GF-D8 (cell line): ENCODE data around the gene RPRD1B.

ENCODE experiments used
- DNase-seq: peaks from one replicate; lab custom pipeline; 2025; lab: John Stamatoyannopoulos, UW

Gene RPRD1B

DNA sequence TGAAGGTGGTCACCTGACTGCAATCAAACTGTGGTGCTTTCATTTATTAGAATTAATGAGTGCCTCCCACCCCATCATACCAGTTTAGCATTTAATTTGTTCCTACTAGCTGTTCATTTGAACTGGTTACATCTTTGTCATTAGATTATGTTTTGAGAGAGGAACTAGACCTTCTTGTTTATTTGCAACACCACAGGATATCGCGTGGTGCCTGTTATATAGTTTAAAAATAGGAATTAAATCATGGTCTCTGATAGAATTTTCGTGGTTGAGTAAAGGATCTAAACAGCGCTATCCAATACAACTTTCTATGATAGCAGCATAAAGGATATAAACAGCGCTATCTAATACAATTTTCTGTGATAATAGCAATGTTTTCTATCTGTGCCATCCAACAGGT, 2.8 kb downstream of the RPRD1B start:
- DNase-seq: no peak

DNA sequence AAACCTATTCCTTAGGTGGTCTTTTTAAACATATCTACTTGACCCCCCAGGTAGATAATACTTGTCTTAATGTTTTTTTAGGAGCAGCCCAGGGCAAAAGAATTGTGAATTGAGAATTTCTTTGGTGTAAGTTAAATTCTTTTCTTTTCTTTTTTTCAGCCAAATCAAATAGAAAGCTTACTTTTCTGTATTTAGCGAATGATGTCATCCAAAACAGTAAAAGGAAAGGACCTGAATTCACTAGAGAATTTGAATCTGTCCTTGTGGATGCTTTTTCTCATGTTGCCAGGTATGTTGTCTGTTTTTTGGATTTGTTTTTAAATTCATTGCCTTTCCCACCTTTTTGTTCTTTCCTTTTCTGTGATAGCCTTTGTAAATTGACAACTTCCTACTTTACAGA, 6.7 kb downstream of the RPRD1B start:
- DNase-seq: no peak

DNA sequence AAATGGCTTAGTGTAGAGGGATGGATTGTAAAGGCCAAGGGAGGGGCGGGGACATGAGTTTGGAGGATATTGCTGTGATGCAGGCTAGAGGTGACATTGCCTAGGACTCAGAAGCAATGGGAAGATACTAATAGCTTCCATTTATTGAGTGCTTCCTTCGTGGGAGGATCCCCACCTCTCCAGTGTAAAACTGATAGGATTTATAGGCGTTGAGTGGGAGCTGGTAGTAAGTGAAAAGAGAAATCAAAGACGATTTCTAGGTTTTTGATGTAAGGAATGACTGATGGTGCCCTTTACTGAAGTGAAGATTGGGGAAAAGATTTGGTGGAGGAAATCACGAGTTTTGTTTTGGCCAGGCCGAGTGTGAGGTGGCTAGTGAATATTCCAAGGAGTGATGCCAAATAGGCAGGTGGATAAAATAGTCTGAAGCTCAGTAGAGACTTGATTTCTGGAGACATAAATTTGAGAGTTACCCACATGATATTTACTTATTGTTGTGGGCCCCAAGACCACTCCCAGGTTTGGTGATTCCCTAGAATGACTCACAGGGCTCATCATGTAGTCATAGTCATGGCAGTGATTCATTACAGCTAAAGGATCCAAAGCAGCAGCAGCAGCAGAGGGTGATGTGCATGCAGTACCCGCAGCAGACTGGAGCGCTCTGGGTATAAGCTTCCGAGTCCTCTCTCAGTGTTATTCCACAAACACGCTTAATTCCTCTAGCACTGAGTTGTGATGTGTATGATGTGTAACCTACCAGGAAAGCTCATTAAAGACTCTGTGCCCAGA, 10.2 kb downstream of the RPRD1B start:
- no peak for DNase-seq

DNA sequence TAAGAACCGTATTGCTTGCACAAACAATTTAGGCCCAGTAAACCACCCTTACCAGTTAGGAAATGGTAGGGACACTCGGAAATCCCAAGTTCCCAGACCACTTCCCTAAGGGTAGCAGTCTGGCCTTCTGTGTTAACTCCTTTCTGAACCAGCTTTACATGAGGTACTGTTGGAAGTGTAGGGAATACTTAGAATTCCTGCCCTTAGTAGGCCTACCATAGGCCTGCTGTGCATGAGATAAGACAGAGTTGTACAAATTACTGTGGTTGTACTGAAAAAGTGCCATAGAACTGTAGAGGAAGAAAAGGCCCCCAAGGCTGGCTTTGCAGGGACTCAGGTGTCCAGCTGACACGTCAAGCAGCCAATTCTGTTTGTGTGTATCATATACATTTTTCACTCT, 11.1 kb downstream of the RPRD1B start:
- no peak for DNase-seq

DNA sequence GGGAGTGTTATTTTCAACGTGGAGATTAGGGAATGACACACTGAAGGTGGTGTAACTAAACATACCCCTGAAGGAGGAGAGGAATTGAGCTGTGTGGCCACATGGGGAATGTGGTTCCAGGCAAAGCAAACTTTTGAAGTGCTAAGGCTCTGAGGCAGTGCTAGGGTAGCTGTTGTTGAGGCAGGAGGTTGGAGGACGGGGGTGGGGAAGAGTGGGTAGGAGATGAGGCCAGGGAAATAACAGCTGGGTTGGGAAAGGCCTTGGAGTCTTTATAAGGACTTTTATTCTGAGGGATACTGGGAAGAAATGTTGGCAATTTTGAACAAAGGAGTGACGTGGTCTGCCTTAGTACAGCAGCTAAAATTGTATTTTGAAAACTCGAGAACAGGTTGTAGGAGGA, 13.0 kb downstream of the RPRD1B start:
- no peak for DNase-seq

DNA sequence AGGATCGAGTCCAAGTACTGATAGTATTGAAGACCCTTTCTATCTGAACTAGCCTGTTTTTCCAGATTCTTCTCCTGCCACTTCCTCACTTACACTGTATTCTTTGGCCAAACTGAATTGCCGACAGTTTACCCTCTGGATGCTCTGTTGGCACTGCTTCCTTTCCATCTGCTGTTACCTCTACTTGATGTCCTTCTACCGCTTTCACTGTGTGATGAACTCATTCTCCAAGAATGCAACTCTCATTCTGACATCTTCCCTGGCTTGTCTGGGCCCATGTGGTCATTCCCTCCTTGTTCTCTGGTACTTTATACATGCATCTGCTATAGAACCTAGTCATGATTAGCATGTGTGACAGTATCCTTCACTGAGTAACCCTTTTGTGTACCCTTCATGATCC, 16.3 kb downstream of the RPRD1B start:
- DNase-seq: no peak

DNA sequence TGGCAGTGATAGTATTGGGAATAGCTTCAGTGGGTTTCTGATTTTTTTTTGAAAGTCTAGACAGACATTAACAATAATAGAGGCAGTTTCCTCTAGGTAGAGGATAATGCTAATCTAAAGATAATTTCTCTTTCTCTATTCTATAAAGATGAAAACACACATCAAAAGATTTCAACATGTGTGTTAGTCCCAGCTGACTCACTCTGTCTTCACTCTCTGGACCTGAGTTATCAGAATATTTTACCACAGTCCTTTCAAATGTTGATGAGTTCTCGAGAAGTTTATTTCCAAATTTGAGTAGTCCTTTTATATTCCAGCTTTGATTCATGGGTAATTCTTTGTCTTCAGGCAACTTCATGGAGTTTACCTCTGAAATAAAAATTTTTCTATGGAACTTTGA, 17.1 kb downstream of the RPRD1B start:
- DNase-seq: no peak

DNA sequence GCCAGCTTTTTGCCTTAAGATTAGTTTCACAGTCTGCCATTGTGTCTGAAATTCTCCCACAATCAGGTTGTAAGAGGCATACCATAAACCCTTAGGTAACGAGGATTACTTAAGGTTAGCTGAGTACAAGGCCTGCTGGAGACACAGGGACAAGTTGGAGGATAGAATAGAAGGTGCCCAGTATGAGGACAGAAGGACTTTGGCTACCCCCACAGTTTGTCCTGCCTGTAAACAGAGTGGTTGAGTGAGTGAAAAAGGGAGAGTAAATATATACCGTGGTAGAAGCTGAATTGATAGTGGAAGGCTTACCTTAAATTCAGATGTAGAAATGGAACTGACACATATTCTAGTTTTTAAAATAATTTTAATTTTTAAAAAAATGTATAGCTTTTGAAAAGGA, 19.3 kb downstream of the RPRD1B start:
- DNase-seq: no peak

DNA sequence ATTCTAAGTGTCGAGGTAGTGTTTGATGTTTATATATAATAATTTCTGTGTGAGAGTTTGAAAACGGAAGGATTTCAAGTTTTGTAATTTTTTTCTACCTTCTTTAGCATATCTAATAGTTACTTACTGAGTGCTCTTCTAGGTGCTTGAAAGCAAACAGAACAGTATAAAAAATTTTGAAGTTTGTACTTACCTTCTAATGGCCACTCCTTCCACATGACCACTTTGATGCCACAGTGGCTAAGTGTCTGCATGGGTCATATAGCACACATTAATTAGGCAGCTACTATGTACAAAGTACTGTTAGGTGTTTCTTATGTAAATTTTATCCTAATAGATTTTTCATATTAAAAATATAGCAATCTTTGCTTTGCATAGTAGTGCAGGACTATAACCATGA, 21.1 kb downstream of the RPRD1B start:
- DNase-seq: no peak

DNA sequence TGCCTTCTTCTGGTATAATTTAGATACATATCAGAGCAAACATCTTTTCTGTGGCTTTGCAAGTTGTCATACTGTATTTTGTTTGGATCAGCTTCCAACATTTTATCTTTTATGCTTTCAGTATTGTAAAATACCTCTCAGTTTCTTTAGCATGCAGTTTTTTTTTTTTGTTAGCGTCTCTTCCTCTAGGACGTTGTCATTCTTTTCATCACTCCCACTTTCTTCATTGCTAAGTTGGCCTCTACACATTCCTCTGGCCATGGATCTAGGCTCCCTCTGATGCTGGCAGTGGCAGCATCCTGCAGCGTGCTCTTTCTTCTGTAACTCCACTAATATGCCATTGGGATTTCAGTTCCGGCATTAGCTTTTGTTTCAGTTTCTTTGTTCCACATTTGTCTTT, 21.7 kb downstream of the RPRD1B start:
- DNase-seq: no peak

DNA sequence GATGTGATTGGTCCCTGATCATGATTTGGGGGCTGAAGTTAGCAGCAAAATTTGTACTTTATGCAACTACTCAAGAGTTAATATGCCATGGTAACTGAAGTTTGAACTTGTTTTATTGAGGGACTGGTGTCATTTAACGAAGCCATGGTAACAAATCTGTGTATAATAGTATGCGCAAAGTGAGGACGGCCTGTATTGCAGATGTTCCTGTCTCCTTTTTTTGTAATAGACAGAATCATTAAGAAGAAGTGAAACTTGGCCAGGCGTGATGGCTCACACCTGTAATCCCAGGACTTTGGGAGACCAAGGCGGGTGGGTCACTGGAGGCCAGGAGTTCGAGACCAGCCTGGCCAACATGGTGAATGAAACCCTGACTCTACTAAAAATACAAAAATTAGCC, 22.3 kb downstream of the RPRD1B start:
- no peak for DNase-seq

DNA sequence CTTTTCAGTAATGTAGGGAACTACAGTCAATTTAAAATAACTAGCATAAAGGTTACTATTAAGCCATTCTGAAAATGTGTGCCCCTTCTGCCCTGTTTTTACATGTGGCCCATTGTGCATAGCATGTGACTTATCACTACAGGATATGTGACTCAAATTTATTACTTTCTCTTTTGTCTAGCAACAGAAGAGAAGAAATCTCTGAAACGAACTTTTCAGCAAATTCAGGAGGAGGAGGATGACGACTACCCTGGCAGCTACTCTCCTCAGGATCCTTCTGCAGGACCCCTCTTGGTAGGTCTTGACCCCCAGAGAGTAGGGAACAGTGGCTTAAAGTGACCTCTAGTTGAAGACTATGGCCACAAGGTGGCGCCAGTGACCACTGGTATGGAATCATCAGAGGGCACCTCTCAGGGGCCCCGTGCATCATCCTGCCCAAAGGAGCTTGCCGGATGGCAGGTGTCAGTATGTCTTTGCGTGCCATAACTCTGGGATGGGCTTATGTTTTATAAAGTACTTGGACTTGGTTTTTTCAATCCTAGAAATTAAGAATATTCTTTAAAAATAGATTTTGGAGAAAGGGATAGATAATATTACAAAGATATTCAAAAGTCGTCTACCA, 23.9 kb downstream of the RPRD1B start:
- DNase-seq: no peak

DNA sequence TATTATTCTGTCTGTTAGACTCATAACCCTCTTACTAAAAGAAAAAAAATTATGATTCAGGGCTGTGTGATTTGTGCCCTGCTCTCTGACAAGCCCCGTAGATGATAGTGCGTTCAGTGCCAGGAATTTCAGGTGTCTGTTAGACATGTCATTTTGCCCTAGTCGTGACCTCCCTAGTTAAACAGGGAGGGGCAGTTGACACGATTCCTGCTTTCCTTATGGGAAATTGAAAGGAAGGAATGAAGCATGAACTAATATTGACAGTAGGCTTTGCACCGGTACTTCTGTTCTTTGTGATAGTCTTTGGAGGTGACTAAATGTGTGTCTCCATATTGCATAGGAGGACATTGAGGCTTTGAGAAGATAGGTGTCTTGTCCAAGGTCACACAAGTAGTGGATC, 26.3 kb downstream of the RPRD1B start:
- no peak for DNase-seq

DNA sequence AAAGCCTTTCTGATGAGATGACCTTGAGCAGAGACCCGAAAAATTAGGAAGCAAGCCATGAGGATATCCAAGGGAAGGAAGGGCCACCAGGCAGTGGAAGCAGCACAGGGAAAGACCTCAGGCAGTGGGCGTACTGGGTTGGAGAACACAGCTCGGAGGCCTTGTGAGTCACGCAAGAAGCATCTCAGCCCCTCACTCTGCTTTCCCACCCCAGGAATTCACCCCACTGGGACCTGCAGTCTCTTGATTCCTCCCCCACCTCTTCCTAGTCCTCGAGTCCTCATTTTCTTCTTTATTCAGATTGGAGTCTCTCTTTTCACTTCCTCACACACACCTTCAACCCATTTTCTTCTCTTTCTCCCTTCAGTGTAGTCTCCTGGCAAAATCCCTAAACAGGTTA, 27.0 kb downstream of the RPRD1B start:
- no peak for DNase-seq

DNA sequence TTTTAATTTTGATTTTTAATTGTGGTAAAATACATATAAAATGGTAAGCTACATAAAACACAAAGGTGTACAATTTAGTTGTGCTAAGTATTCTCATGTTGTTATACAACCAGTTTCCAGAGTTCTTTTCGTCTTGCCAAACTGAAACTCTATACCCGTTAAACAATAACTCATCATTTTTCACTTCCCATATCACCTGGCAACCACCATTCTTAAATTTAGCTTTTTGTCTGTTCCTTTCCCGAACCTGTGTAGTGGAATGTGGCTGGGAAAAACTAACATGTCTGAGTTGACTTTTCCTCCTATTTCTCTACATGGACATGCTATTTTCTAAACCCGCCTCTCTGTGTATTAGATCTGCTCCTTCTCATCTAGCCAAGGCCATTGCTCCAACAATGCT, 27.6 kb downstream of the RPRD1B start:
- DNase-seq: no peak

DNA sequence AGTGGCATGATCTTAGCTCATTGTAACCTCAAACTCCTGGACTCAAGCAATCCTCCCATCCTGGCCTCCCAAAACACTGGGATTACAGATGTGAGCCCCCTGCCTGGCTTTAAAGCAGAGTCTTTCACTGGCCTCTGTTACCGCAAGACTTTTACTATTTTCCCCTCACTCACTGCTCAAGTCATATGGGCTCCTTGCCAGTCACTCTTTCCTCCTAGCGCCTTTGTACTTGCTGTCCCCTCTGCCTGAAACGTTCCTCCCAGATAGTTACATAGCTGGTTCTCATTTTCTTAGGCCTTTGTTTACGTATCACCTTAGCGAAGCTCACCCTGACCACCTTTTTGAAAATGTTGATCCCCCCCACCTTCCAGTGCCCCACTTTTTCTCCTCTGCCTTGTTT, 29.3 kb downstream of the RPRD1B start:
- DNase-seq: no peak

DNA sequence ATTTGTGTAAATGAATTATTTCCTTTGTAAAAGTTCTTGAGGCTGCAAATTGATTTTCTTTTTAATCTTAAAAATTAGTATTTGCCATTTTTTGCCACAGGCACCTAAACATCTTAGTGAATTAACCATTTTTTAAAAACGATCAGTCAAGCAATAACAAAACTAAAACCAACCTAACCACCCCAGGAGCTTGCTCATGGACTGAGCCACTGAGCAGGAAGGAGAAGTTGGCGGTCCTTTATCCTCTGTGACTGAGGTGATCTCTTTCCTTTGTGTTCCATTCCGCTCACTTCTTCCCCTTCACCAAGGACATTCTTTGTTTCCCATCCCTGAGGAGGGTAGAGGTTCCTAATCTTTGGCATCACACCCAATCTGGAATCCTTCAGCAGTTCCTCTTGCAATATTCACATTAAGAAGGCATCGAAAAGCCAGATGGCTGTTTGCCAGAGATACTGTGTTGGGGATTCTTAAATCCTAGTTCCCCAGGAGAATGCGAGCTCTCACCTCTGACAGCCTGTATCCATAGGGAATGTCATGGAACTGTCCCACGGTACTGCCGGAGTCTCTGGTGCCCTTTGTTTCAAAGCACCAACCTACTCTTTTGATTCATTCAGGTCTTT, 30.5 kb downstream of the RPRD1B start:
- no peak for DNase-seq

DNA sequence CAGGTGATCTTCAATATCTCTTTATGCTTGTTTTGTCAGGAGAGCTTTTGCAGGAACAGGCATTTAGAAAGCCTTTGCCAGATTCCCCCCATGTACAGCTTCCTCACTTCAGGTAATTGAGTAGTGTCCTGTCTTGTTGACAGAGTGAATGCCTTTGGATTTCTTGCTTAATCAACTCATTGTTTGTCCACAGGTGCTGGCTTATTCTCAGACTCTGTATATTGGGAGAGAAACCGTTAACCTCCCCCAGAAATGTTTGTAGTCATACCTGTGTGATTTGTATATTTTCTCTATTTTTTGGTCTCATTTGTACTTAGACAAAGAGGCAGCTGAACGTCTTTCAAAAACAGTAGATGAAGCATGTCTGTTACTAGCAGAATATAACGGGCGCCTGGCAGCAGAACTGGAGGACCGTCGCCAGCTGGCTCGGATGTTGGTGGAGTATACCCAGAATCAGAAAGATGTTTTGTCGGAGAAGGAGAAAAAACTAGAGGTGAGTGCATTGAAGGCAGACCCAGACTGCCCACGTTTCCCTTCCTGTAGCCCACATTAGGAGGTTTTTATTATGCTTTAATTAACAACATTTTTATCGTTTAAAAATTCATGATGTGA, 32.3 kb downstream of the RPRD1B start:
- no peak for DNase-seq

DNA sequence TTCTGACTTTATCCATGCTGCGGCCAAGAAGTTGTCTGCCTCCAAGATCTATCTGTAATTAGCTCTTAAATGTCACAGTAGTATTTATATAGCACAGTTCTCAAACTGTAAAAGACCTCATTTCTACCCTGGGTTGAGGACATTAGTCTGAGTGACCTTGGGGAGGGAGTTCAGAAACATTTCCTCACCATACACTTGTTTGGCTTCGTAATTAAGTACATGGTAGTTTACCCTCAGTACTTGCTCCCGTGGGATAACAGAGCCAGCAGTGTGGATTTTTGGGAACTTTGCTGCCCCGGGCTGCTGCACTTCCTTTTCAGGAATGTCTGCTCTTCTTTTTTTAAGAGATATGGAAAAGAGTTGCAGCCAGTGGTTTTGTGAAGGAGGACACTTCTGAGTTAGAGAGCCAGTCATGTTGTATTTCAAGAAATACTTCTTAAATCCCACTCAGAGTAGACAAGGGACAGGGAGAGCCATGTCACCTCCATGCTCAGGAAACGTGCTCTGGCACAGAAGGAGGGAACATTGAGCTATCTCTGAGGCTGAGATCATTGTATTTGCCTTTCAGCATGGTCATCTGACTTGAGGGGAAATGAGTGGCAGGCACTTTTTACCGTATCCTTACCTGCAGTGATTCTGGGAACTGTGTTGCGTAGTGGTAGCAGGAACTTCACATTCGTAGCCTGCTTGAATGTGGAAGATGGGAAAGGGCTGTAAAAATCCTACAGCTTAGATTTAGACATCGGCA, 33.6 kb downstream of the RPRD1B start:
- no peak for DNase-seq

DNA sequence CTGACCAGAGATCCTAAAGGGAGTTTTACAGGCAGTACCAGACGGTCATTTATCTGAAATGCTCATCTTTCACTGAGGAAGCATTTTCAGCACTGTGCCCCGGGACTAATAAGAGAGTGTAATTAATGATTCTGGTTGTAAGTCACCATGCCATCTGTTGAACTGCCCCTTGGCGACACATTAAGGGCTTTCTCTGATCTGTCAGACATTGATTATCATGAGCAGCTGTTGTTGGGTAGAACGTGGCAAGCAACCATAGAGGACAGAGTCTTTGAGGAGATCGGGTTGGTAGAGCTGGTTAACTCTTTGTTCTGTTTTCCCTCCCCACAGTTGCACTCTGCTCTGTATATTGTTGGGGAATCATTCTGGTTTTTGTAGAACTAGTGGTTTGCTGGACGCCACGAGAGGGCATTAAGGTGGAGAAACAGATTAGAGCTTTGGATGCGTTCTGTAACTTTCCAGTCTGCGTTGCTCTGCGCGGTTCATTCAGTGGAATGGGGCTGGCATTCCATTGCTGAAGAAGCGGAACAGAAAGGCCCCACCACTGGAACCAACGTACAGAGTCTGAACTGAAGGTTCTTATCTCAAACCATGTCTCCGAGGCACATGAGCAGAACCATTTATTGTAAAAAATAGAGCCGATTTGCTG, 34.3 kb downstream of the RPRD1B start:
- no peak for DNase-seq

DNA sequence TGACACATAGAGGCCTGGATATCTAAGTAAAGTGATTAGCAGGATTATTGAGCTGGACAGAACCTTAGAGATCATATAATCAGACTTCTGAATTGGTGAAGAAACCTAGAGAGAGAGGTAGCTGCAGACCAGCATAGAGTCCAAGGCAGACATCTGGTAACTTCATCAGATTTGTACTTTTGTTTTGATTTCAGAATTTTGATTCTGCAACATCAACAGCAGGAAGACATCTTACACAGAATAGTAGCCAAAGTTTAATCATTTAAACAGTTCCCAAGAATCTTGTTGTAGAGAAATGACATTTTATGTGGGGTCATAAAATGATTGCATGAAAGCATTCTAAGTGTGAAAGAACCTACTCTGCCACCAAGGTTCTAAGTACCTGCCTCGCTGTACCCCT, 39.4 kb downstream of the RPRD1B start:
- DNase-seq: no peak
